Endothelial cell of umbilical vein (primary cell): ENCODE data around the gene SHPK.

Experiments used
- FOS ChIP-seq: IDR thresholded peaks from 2 replicates; pipeline ENCODE4 v1.6.1; 2011; ENCODE audit warnings: mild to moderate bottlenecking, low read length, moderate library complexity, borderline replicate concordance; ENCODE audit not compliant: insufficient read depth
- JUN ChIP-seq: IDR thresholded peaks from 2 replicates; pipeline ENCODE4 v1.6.1; 2011; ENCODE audit warnings: borderline replicate concordance, low read depth; ENCODE audit not compliant: insufficient read length, insufficient read depth
- TF ChIP-seq, protein P1 (sequence below), 2 donors: IDR thresholded peaks; 1 replicate in 1 of 2; 2 replicates in 1 of 2; pipeline ENCODE4 v1.5.1; 2011; ENCODE audit warnings: low read length in 2 of 2, mild to moderate bottlenecking in 2 of 2, moderate library complexity in 2 of 2, control low read depth in 1 of 2, inconsistent platforms in 1 of 2, low read depth in 1 of 2; ENCODE audit not compliant: insufficient read depth in 1 of 2; ENCODE audit errors: extremely low read depth in 1 of 2
- TF ChIP-seq, protein P2 (sequence below): IDR thresholded peaks from 2 replicates; pipeline ENCODE4 v1.6.1; 2011; ENCODE audit not compliant: insufficient read depth, insufficient read length

DNA sequence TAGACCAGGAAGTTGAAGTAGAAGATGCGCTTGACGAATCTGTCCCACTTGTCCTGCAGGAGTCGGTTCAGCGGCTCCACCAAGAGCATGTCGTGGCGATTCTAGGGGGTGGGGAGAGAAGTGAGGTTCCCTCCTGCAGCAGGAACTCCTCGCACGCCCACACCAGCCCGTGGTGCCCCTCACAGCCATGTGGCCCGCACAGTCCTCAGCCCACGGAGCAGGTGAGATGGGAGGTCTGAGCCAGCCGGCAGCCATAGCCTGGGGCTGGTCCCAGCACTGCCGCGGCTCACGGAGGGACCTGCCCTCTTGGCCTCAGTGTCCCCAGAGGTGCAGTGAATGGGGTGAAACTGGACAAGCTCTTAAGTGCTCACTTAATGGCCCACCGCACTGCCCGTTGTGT is 50.2 kb downstream of the SHPK start:
- no peak for TF ChIP-seq JUN
- TF ChIP-seq, protein P1, sequence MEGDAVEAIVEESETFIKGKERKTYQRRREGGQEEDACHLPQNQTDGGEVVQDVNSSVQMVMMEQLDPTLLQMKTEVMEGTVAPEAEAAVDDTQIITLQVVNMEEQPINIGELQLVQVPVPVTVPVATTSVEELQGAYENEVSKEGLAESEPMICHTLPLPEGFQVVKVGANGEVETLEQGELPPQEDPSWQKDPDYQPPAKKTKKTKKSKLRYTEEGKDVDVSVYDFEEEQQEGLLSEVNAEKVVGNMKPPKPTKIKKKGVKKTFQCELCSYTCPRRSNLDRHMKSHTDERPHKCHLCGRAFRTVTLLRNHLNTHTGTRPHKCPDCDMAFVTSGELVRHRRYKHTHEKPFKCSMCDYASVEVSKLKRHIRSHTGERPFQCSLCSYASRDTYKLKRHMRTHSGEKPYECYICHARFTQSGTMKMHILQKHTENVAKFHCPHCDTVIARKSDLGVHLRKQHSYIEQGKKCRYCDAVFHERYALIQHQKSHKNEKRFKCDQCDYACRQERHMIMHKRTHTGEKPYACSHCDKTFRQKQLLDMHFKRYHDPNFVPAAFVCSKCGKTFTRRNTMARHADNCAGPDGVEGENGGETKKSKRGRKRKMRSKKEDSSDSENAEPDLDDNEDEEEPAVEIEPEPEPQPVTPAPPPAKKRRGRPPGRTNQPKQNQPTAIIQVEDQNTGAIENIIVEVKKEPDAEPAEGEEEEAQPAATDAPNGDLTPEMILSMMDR (IDR thresholded peaks at IDR 0.05; ENCODE audit: extremely low read depth in 1 of 2, insufficient read depth in 1 of 2, low read depth in 1 of 2, low read length in 2 of 2) = no peak
- TF ChIP-seq FOS = no peak
- TF ChIP-seq, protein P2, sequence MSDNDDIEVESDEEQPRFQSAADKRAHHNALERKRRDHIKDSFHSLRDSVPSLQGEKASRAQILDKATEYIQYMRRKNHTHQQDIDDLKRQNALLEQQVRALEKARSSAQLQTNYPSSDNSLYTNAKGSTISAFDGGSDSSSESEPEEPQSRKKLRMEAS = no peak
